IMR-90 (cell line): Measurements from ENCODE around the gene SLC35E3. TPM values are rescaled to one million over a fixed set of nuclear protein-coding genes. Genes with fewer than 3 reads are reported as not detected.

ENCODE experiments used
- ATAC-seq: fragments of 200-7000 bp; cut with Tn5 transposase; 2 replicates; pipeline ENCODE4 v1.9.1; 2020; ENCODE audit warnings: low read depth, mild to moderate bottlenecking, moderate library complexity
- BruUV-seq: library from RNA; stranded (reverse); fragments of 400-500 nt; replicated peaks from 2 replicates; lab custom pipeline; 2021; lab: Mats Ljungman, UMichigan
- CTCF ChIA-PET: fragments of 300-600 bp; formaldehyde crosslinking; extraction: SDS; loops from one replicate; lab custom pipeline; 2021; ENCODE audit warnings: antibody characterized with exemption; lab: Yijun Ruan, JAX
- POLR2A ChIA-PET: fragments of 300-600 bp; sonication (Branson Sonifier 250); formaldehyde crosslinking; loops from one replicate; lab custom pipeline; 2022; ENCODE audit warnings: antibody characterized with exemption; ENCODE audit not compliant: unreplicated experiment; lab: Charles Lee
- DNase-seq: peaks from one replicate; pipeline ENCODE4 v3.0.0; 2013
- H2AFZ ChIP-seq: replicated peaks from 2 replicates; pipeline ENCODE3; 2013; ENCODE audit warnings: low read length, mild to moderate bottlenecking; ENCODE audit not compliant: poor library complexity
- H2AK5ac ChIP-seq: 2 replicates; pipeline ENCODE4 v1.6.1; 2013; ENCODE audit warnings: low read depth, low read length, inconsistent platforms
- H2AK9ac ChIP-seq: replicated peaks from 2 replicates; pipeline ENCODE3; 2013; ENCODE audit warnings: mild to moderate bottlenecking, low read depth, low read length, moderate library complexity; ENCODE audit not compliant: poor library complexity
- H2BK120ac ChIP-seq: 2 replicates; pipeline ENCODE4 v1.6.1; 2013; ENCODE audit warnings: low read depth, low read length, inconsistent platforms
- H2BK15ac ChIP-seq: 3 replicates; pipeline ENCODE4 v1.6.1; 2013; ENCODE audit warnings: low read depth, low read length, inconsistent platforms
- H2BK20ac ChIP-seq: 2 replicates; pipeline ENCODE4 v1.6.1; 2013; ENCODE audit warnings: low read depth, mild to moderate bottlenecking, inconsistent platforms, low read length, moderate library complexity
- H2BK5ac ChIP-seq: 2 replicates; pipeline ENCODE4 v1.6.1; 2013; ENCODE audit warnings: mild to moderate bottlenecking, low read depth, low read length, inconsistent platforms; ENCODE audit not compliant: poor library complexity, severe bottlenecking
- H3K14ac ChIP-seq: replicated peaks from 2 replicates; pipeline ENCODE4 v1.6.1; 2013; ENCODE audit warnings: low read depth, low read length, inconsistent platforms
- H3K18ac ChIP-seq: 2 replicates; pipeline ENCODE4 v1.6.1; 2013; ENCODE audit warnings: low read depth, low read length, control low read depth
- H3K23ac ChIP-seq: 2 replicates; pipeline ENCODE4 v1.6.1; 2013; ENCODE audit warnings: low read depth, low read length, inconsistent platforms
- H3K27ac ChIP-seq: 2 replicates; pipeline ENCODE4 v1.5.1; 2013; ENCODE audit warnings: mild to moderate bottlenecking, control low read depth, low read length; ENCODE audit not compliant: insufficient read depth
- H3K27me3 ChIP-seq: 2 replicates; pipeline ENCODE4 v1.6.1; 2013; ENCODE audit warnings: low read length; ENCODE audit not compliant: control insufficient read depth, insufficient read depth
- H3K36me3 ChIP-seq: 2 replicates; pipeline ENCODE4 v1.6.1; 2013; ENCODE audit warnings: low read length, mixed read lengths; ENCODE audit not compliant: control insufficient read depth, insufficient read depth
- H3K4ac ChIP-seq: 2 replicates; pipeline ENCODE4 v1.6.1; 2013; ENCODE audit warnings: low read depth, low read length, inconsistent platforms
- H3K4me1 ChIP-seq: 2 replicates; pipeline ENCODE4 v1.6.1; 2013; ENCODE audit warnings: low read length, mixed read lengths; ENCODE audit not compliant: control insufficient read depth, insufficient read depth
- H3K4me2 ChIP-seq: 2 replicates; pipeline ENCODE4 v1.6.1; 2013; ENCODE audit warnings: low read depth, mild to moderate bottlenecking, control low read depth, low read length, moderate library complexity
- H3K4me3 ChIP-seq: 2 replicates; pipeline ENCODE4 v1.5.1; 2013; ENCODE audit warnings: low read depth, mild to moderate bottlenecking, control low read depth, low read length, moderate library complexity; ENCODE audit not compliant: insufficient read depth
- H3K56ac ChIP-seq: 2 replicates; pipeline ENCODE4 v1.6.1; 2013; ENCODE audit warnings: low read length, inconsistent platforms; ENCODE audit not compliant: insufficient read depth; ENCODE audit errors: extremely low read depth
- H3K79me1 ChIP-seq, 2 experiments: 2 replicates each; pipeline ENCODE4 v1.6.1; 2013; ENCODE audit warnings: low read length in 2 of 2, inconsistent platforms in 1 of 2, low read depth in 1 of 2
- H3K9ac ChIP-seq: 2 replicates; pipeline ENCODE4 v1.6.1; 2013; ENCODE audit warnings: low read depth, low read length, control low read depth
- H3K9me1 ChIP-seq: 2 replicates; pipeline ENCODE4 v1.6.1; 2013; ENCODE audit warnings: low read length, inconsistent platforms; ENCODE audit not compliant: insufficient read depth
- H3K9me3 ChIP-seq: 2 replicates; pipeline ENCODE4 v1.6.1; 2013; ENCODE audit warnings: low read length; ENCODE audit not compliant: control insufficient read depth, insufficient read depth
- H4K20me1 ChIP-seq: 2 replicates; pipeline ENCODE4 v1.6.1; 2013; ENCODE audit warnings: low read length, inconsistent platforms; ENCODE audit not compliant: insufficient read depth
- H4K5ac ChIP-seq: 2 replicates; pipeline ENCODE4 v1.6.1; 2013; ENCODE audit warnings: mild to moderate bottlenecking, low read depth, low read length, control low read depth
- H4K8ac ChIP-seq, 2 experiments: 2 replicates each; pipeline ENCODE4 v1.6.1; 2013; ENCODE audit warnings: low read depth in 2 of 2, low read length in 2 of 2, control low read depth in 1 of 2, inconsistent platforms in 1 of 2
- H4K91ac ChIP-seq: 2 replicates; pipeline ENCODE4 v1.6.1; 2013; ENCODE audit warnings: low read depth, low read length, inconsistent platforms; ENCODE audit not compliant: insufficient read depth
- FOS ChIP-seq: fragments of 150-350 bp; IDR thresholded peaks from 2 replicates; pipeline ENCODE4 v1.6.1; 2016; ENCODE audit warnings: low read depth, low read length
- MXI1 ChIP-seq: IDR thresholded peaks from 2 replicates; pipeline ENCODE4 v1.6.1; 2012; ENCODE audit warnings: low read depth, mild to moderate bottlenecking, low read length, moderate library complexity, borderline replicate concordance
- NFE2L2 ChIP-seq: fragments of 150-350 bp; IDR thresholded peaks from 2 replicates; pipeline ENCODE4 v1.6.1; 2016; ENCODE audit warnings: low read depth, mild to moderate bottlenecking, low read length
- WGBS, 2 experiments: methylation state at CpG; one replicate each; pipeline versions ENCODE4 v1.1.5 to v1.1.7; 2013; ENCODE audit warnings: missing lambda C conversion rate in 2 of 2; ENCODE audit not compliant: insufficient read length in 1 of 2; ENCODE audit errors: extremely low coverage in 2 of 2; 5-methylcytosine and 5-hydroxymethylcytosine counted together
- dilution Hi-C: fragments of 300-500 bp; cut with HindIII; formaldehyde crosslinking; loops from one replicate; pipeline ENCODE4 v1.14.3; 2018; ENCODE audit warnings: low sequenced_read_pairs; ENCODE audit not compliant: unreplicated experiment
- in situ Hi-C: fragments of 300-500 bp; cut with MboI; formaldehyde crosslinking; loops from 3 replicates; pipeline ENCODE4 v1.14.3; 2019; ENCODE audit warnings: low sequenced_read_pairs, inconsistent platforms, mixed read lengths
- intact Hi-C: fragments of 100-400 bp; cut with micrococcal nuclease; formaldehyde crosslinking; loops from 2 replicates; pipeline ENCODE4 v1.10.0; 2022
- polyA plus RNA-seq, 3 experiments: library from polyadenylated mRNA; depleted of rRNA; stranded (reverse); fragments of >200 nt; gene quantifications; 2 replicates each; pipeline ENCODE4 v1.2.3, GENCODE V29; 2012; ENCODE audit warnings: low replicate concordance in 1 of 3
- total RNA-seq: library from RNA; depleted of rRNA; stranded (reverse); fragments of >200 nt; gene quantifications from 2 replicates; pipeline ENCODE4 v1.2.3, GENCODE V29; 2012

Gene SLC35E3
- total and polyA plus RNA-seq, 2 of the 4 experiments (the other 2 are of a cell fraction), result 3.6 to 5.1 TPM

GRCh38 chr12:68746572-68747180 lies 700 bp downstream of the SLC35E3 start:
- Histone ChIP-seq H2BK5ac (no peak overlapping the region), H3K4me2 (peak overlapping the region; percentile 81), H2AK9ac (peak overlapping the region; percentile 94), H4K8ac (peak overlapping the region; percentile 82 to 87; a peak in 2 of 4 replicates), H3K56ac (peak overlapping the region; percentile 59), H3K36me3 (no peaks in the 10 kb centered on the region), H3K4ac (peak overlapping the region; percentile 88), H3K18ac (no peak overlapping the region), H3K27me3 (no peaks in the 10 kb centered on the region), H2AK5ac (peak overlapping the region; percentile 68; the same call in 1 of the 2 replicates), H2AFZ (peak overlapping the region; percentile 97), H4K91ac (peak overlapping the region; percentile 79), H2BK120ac (peak overlapping the region; percentile 35; the same call in 1 of the 2 replicates), H3K4me1 (no peaks in the 10 kb centered on the region), H3K27ac (peak overlapping the region; percentile 67), H4K20me1 (no peaks in the 10 kb centered on the region), H3K4me3 (peak overlapping the region; percentile 77), H3K9ac (peak overlapping the region; percentile 81), H3K9me3 (no peaks in the 10 kb centered on the region), H3K14ac (peak overlapping the region; percentile 79), H2BK15ac (no peak overlapping the region), H3K23ac (peak overlapping the region; percentile 92), H3K9me1 (no peaks in the 10 kb centered on the region), H2BK20ac (no peak overlapping the region), H3K79me1 (peaks cover 10 to 20% of the 10 kb centered on the region in 2 experiments), H4K5ac (0 out of 2 replicates have a peak overlapping the region, but pooled peaks have one; percentile 23)
- WGBS, 2 experiments, result 0% methylated on average over 2 of the region's 15 CpGs; no CpG with 5 or more reads in 1 of the 2 experiments
- TF ChIP-seq FOS (0 out of 2 replicates have a peak, but pooled peaks have one; percentile 25), MXI1 (peak; percentile 89), NFE2L2 (no peak)
- in situ Hi-C loops, result no loop called here
- BruUV-seq, result no TSS peak
- CTCF ChIA-PET, result no interaction called here
- DNase-seq (peak; percentile 68), ATAC-seq (peak; percentile 67)
- intact Hi-C loops, result loop anchor here (1.0 to 5.0 kb wide), 2 partner anchors 41 to 62 kb away; partner anchors contain the start of gene MDM2
- dilution Hi-C loops, result no loop called here
- POLR2A ChIA-PET, result interaction anchor here (0.6 to 2.0 kb wide), 4 partner anchors 62 to 1501 kb away, joined by 3 to 9 read pairs (median 6); no protein-coding TSS in a partner anchor
